DMS114 treated with DMSO at 0.1 percent for 48 hours (cell line): ENCODE data around the gene CHID1.
A peak's percentile ranks its signal among the peaks of the same experiment; 100 is the strongest.

ENCODE experiments used
- DNase-seq: peaks from one replicate; lab custom pipeline; 2025; ENCODE audit not compliant: unreplicated experiment; lab: John Stamatoyannopoulos, UW

CHID1 gene

GRCh38 chr11:933142-933851 is 22.7 kb upstream of the CHID1 start:
- DNase-seq = no peak

GRCh38 chr11:932435-932834 is 21.8 kb upstream of the CHID1 start:
- DNase-seq = no peak

GRCh38 chr11:931385-931784 is 20.8 kb upstream of the CHID1 start:
- DNase-seq = no peak

GRCh38 chr11:929405-929804 is 18.8 kb upstream of the CHID1 start:
- no peak for DNase-seq

- DNase-seq = no peak
These were observed 18.2 kb upstream of the CHID1 start for GRCh38 chr11:928786-929185.

GRCh38 chr11:927871-928270 is 17.3 kb upstream of the CHID1 start:
- no peak for DNase-seq

- no peak for DNase-seq
These were observed 15.8 kb upstream of the CHID1 start for GRCh38 chr11:926341-926916.

GRCh38 chr11:925496-926301 is 15.1 kb upstream of the CHID1 start, which contains the start of gene AP2A2:
TSS of gene AP2A2 (plus strand) at chr11:925870. CDS start at chr11:926022, 152 bp downstream.
- DNase-seq = peak; percentile 30

GRCh38 chr11:925158-925495 is 14.5 kb upstream of the CHID1 start:
- no peak for DNase-seq

GRCh38 chr11:924406-925157 is 14.0 kb upstream of the CHID1 start:
- DNase-seq = no peak

GRCh38 chr11:923691-924405 is 13.2 kb upstream of the CHID1 start:
- no peak for DNase-seq

GRCh38 chr11:921921-922678 is 11.5 kb upstream of the CHID1 start:
- no peak for DNase-seq

GRCh38 chr11:917426-917825 is 6.8 kb upstream of the CHID1 start:
- DNase-seq = no peak

GRCh38 chr11:914747-915501 is 4.3 kb upstream of the CHID1 start:
- no peak for DNase-seq

- DNase-seq = no peak
These were observed 3.6 kb upstream of the CHID1 start for GRCh38 chr11:914204-914603.

GRCh38 chr11:913043-913442 is 2.4 kb upstream of the CHID1 start:
- DNase-seq = no peak

- no peak for DNase-seq
These were observed 1.7 kb upstream of the CHID1 start for GRCh38 chr11:912266-912665.

- DNase-seq = no peak
These were observed 1.2 kb upstream of the CHID1 start for GRCh38 chr11:911890-912219.

GRCh38 chr11:911031-911889 is 650 bp upstream of the CHID1 start:
- no peak for DNase-seq
